WI38 (cell line): ENCODE data around the gene ITGB6.
"Not testable (repeated sequence)": the region's sequence is repeated elsewhere in the genome, so short reads cannot be mapped to it uniquely, and the experiment has no call there.

Experiments
- H3K4me3 ChIP-seq: 2 replicates; pipeline ENCODE4 v1.5.1; 2011; ENCODE audit warnings: low read depth, mild to moderate bottlenecking, control low read depth, low read length
- CTCF ChIP-seq: IDR thresholded peaks from 2 replicates; pipeline ENCODE4 v1.5.1; 2012; ENCODE audit warnings: low read depth, mild to moderate bottlenecking, control low read depth, low read length

Gene ITGB6

GRCh38 chr2:160203007-160203406, 2.9 kb upstream of the ITGB6 start:
- no peak overlapping the region for H3K4me3 ChIP-seq
- no peak for TF ChIP-seq CTCF

DNA sequence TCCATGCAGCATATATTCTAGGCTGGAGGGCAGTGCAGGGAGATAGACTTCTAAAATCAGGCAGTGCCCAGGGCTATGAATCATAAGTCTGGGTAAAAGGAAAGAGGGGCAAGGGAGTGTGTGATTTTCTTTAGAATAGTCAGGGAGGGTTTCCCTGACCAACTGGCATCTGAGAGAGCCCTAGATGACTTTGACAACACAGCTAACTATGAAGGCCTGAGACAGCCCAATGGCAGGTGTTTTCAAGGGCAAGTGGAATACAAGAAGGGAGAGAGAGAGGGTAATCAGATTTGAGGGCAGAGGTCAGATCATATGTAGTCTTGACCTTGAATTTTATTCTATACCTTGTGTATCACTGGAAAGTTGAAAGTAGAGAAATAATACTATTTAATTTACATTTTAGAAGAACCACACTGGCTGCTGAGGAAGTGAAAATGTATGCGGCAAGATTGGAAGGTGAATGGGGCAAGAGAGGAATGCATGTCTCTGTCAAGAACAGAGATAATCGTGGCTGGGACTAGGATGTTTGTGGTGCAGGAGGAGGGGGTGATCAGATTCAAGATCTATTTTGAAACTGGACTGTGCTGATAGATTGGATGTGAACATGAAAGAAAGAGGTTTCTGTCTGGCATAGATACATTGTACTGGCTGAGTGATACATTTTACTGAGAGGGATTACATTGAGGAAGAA, 1.9 kb upstream of the ITGB6 start:
- no peak for TF ChIP-seq CTCF
- no peak overlapping the region for H3K4me3 ChIP-seq

- no peak for TF ChIP-seq CTCF
- H3K4me3 ChIP-seq, result no peak overlapping the region
Observed at GRCh38 chr2:160200921-160201320, 849 bp upstream of the ITGB6 start.

GRCh38 chr2:160199053-160199452, 1.0 kb downstream of the ITGB6 start:
- no peak for TF ChIP-seq CTCF
- no peak overlapping the region for H3K4me3 ChIP-seq

DNA sequence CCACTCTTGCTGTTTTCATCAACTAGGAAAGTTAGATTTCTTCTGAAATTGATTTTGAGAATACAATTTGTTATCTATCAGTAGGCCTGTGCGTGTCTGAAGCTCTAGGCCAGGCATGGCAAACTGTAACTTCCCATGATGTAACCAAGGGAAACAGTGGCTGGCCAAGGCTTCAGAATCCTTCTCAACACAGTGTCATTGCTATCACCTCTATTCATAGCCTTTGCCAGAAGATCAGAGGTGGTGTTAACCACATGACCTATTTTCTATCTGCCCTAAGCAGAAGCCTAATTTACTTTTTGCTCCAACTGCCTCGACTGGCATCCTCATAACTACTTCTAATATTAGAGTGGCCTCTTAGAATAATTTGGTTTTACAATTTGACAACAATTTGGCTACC, 2.5 kb downstream of the ITGB6 start:
- no peak for TF ChIP-seq CTCF
- H3K4me3 ChIP-seq, result no peak overlapping the region

GRCh38 chr2:160194946-160195345, 5.1 kb downstream of the ITGB6 start:
- no peak overlapping the region for H3K4me3 ChIP-seq
- no peak for TF ChIP-seq CTCF

GRCh38 chr2:160194351-160194750, 5.7 kb downstream of the ITGB6 start:
- no peak overlapping the region for H3K4me3 ChIP-seq
- no peak for TF ChIP-seq CTCF

- H3K4me3 ChIP-seq, result not testable (repeated sequence)
Observed at GRCh38 chr2:160181146-160181836, 18.8 kb downstream of the ITGB6 start.

GRCh38 chr2:160180690-160181089, 19.4 kb downstream of the ITGB6 start:
- not testable (repeated sequence) for H3K4me3 ChIP-seq
